DND-41 (cell line): ENCODE data around the gene CLASP1.

ENCODE experiments used
- ATAC-seq: fragments of 200-7000 bp; cut with Tn5 transposase; 3 replicates; pipeline ENCODE4 v1.9.1; 2021; ENCODE audit warnings: low read depth; ENCODE audit not compliant: insufficient read depth
- DNase-seq: peaks from one replicate; pipeline ENCODE4 v3.0.0-alpha.2; 2020
- H2AFZ ChIP-seq: 2 replicates; pipeline ENCODE4 v1.6.0; 2012; ENCODE audit warnings: low read depth, low read length
- H3K27ac ChIP-seq: 2 replicates; pipeline ENCODE4 v1.5.1; 2012; ENCODE audit warnings: low read length, inconsistent platforms
- H3K27me3 ChIP-seq: fragments of 200-600 bp; sonication (generic); 2 replicates; pipeline ENCODE4 v1.6.0; 2012; ENCODE audit warnings: low read length, mild to moderate bottlenecking, inconsistent platforms; ENCODE audit not compliant: insufficient read depth, poor library complexity
- H3K36me3 ChIP-seq: 2 replicates; pipeline ENCODE4 v1.5.1; 2012; ENCODE audit warnings: low read length, inconsistent platforms; ENCODE audit not compliant: insufficient read depth
- H3K4me1 ChIP-seq: 2 replicates; pipeline ENCODE4 v1.5.1; 2012; ENCODE audit warnings: mild to moderate bottlenecking, low read length; ENCODE audit not compliant: insufficient read depth
- H3K4me2 ChIP-seq: 2 replicates; pipeline ENCODE4 v1.6.0; 2012; ENCODE audit warnings: mild to moderate bottlenecking, moderate library complexity, low read length, inconsistent platforms; ENCODE audit not compliant: insufficient read depth
- H3K4me3 ChIP-seq, 2 experiments: fragments of 200-600 bp in 1 of 2; shearing (Covaris generic) in 1 of 2; 2 replicates each; pipeline ENCODE4 v1.5.1; 2012 to 2016; ENCODE audit warnings: inconsistent platforms in 2 of 2, low read length in 2 of 2, mild to moderate bottlenecking in 2 of 2, low read depth in 1 of 2, moderate library complexity in 1 of 2
- H3K79me2 ChIP-seq: 2 replicates; pipeline ENCODE4 v1.6.0; 2012; ENCODE audit warnings: low read length, inconsistent platforms; ENCODE audit not compliant: insufficient read depth
- H3K9ac ChIP-seq: 2 replicates; pipeline ENCODE4 v1.6.0; 2012; ENCODE audit warnings: low read depth, mild to moderate bottlenecking, inconsistent platforms, low read length, moderate library complexity
- H3K9me3 ChIP-seq: 2 replicates; pipeline ENCODE4 v1.5.1; 2012; ENCODE audit warnings: low read length, moderate library complexity, mild to moderate bottlenecking, inconsistent platforms; ENCODE audit not compliant: insufficient read depth, severe bottlenecking
- H4K20me1 ChIP-seq: 2 replicates; pipeline ENCODE4 v1.6.0; 2012; ENCODE audit warnings: low read length; ENCODE audit not compliant: insufficient read depth
- EZH2 ChIP-seq: IDR thresholded peaks from 3 replicates; pipeline ENCODE4 v1.6.1; 2012; ENCODE audit warnings: borderline replicate concordance, low read depth, mild to moderate bottlenecking, moderate library complexity, low read length, inconsistent platforms; ENCODE audit not compliant: severe bottlenecking
- TF ChIP-seq, protein P1 (sequence below): IDR thresholded peaks from 2 replicates; pipeline ENCODE4 v1.5.1; 2012; ENCODE audit warnings: borderline replicate concordance, low read length, moderate library complexity, mild to moderate bottlenecking; ENCODE audit not compliant: poor library complexity, severe bottlenecking; ENCODE audit errors: extremely low read depth

CLASP1 gene

GRCh38 chr2:121502246-121502645 lies 147.0 kb downstream of the CLASP1 start:
- no peak overlapping the region for H2AFZ ChIP-seq
- peaks cover 30% of the 10 kb centered on the region for H3K79me2 ChIP-seq
- no peak for ATAC-seq
- no peak overlapping the region for H3K4me3 ChIP-seq
- no peak overlapping the region for H3K27ac ChIP-seq
- peaks cover 51% of the 10 kb centered on the region for H3K36me3 ChIP-seq
- peaks cover 8% of the 10 kb centered on the region; the same call in 1 of the 2 replicates for H4K20me1 ChIP-seq
- TF ChIP-seq, protein P1, sequence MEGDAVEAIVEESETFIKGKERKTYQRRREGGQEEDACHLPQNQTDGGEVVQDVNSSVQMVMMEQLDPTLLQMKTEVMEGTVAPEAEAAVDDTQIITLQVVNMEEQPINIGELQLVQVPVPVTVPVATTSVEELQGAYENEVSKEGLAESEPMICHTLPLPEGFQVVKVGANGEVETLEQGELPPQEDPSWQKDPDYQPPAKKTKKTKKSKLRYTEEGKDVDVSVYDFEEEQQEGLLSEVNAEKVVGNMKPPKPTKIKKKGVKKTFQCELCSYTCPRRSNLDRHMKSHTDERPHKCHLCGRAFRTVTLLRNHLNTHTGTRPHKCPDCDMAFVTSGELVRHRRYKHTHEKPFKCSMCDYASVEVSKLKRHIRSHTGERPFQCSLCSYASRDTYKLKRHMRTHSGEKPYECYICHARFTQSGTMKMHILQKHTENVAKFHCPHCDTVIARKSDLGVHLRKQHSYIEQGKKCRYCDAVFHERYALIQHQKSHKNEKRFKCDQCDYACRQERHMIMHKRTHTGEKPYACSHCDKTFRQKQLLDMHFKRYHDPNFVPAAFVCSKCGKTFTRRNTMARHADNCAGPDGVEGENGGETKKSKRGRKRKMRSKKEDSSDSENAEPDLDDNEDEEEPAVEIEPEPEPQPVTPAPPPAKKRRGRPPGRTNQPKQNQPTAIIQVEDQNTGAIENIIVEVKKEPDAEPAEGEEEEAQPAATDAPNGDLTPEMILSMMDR, result no peak
- no peak for TF ChIP-seq EZH2
- H3K9ac ChIP-seq, result no peak overlapping the region
- H3K9me3 ChIP-seq, result no peaks in the 10 kb centered on the region
- H3K27me3 ChIP-seq, result no peaks in the 10 kb centered on the region
- DNase-seq, result no peak
- no peaks in the 10 kb centered on the region for H3K4me1 ChIP-seq
- no peak overlapping the region for H3K4me2 ChIP-seq

DNA sequence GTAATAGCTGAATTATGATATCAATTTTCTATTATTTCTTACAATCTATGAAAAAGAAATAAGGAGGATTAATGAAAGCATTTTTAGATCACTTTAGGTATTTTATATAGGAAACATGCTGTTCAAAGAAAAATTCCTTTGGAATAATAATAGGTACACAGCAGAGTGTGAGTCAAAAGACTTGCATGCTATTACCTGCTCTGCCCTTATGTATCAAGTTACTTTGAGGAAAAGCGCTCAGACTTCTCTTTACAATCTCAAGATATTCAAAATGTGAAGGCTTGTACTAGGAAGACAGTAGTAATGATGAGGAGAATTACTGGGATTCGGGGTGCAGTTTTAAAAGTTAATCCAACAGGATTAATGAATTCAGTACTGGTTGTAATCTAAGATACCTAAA lies 147.7 kb downstream of the CLASP1 start:
- no peak for TF ChIP-seq EZH2
- TF ChIP-seq, protein P1, result no peak
- H3K27ac ChIP-seq, result no peak overlapping the region
- peaks cover 53% of the 10 kb centered on the region for H3K36me3 ChIP-seq
- H3K4me3 ChIP-seq, result no peak overlapping the region
- no peak overlapping the region for H2AFZ ChIP-seq
- peaks cover 7% of the 10 kb centered on the region; the same call in 1 of the 2 replicates for H4K20me1 ChIP-seq
- DNase-seq (no peak), ATAC-seq (no peak)
- H3K4me1 ChIP-seq, result no peaks in the 10 kb centered on the region
- H3K27me3 ChIP-seq, result no peaks in the 10 kb centered on the region
- peaks cover 23% of the 10 kb centered on the region for H3K79me2 ChIP-seq
- no peak overlapping the region for H3K9ac ChIP-seq
- H3K4me2 ChIP-seq, result no peak overlapping the region
- no peaks in the 10 kb centered on the region for H3K9me3 ChIP-seq

- Histone ChIP-seq H3K27me3 (no peaks in the 10 kb centered on the region), H3K9ac (no peak overlapping the region), H3K9me3 (no peaks in the 10 kb centered on the region), H3K4me1 (no peaks in the 10 kb centered on the region), H3K4me3 (no peak overlapping the region), H4K20me1 (peaks cover 5% of the 10 kb centered on the region; the same call in 1 of the 2 replicates), H3K4me2 (no peak overlapping the region), H3K27ac (no peak overlapping the region), H3K36me3 (peaks cover 53% of the 10 kb centered on the region), H2AFZ (no peak overlapping the region), H3K79me2 (peaks cover 21% of the 10 kb centered on the region; the same call in 1 of the 2 replicates)
- DNase-seq, result no peak
- TF ChIP-seq EZH2, result no peak
- no peak for ATAC-seq
Measured at GRCh38 chr2:121501031-121501430, 148.2 kb downstream of the CLASP1 start.

GRCh38 chr2:121498731-121499130 lies 150.5 kb downstream of the CLASP1 start:
- Histone ChIP-seq H3K27me3 (no peaks in the 10 kb centered on the region), H3K4me3 (no peak overlapping the region), H3K27ac (no peak overlapping the region), H3K36me3 (peaks cover 42% of the 10 kb centered on the region), H3K79me2 (peaks cover 25% of the 10 kb centered on the region), H2AFZ (no peak overlapping the region), H3K4me1 (no peaks in the 10 kb centered on the region), H4K20me1 (no peaks in the 10 kb centered on the region), H3K4me2 (no peak overlapping the region), H3K9ac (no peak overlapping the region), H3K9me3 (no peaks in the 10 kb centered on the region)
- ATAC-seq, result no peak
- TF ChIP-seq, protein P1, result no peak
- TF ChIP-seq EZH2, result no peak
- DNase-seq, result no peak
